ENCODE results near the gene RFC4. TPM values are rescaled to one million over a fixed set of nuclear protein-coding genes. Genes with fewer than 3 reads are reported as not detected.
A peak's percentile ranks its signal among the peaks of the same experiment; 100 is the strongest.
"Not testable (repeated sequence)": the region's sequence is repeated elsewhere in the genome, so short reads cannot be mapped to it uniquely, and the experiment has no call there.

Gene RFC4
- total RNA-seq: 12.4 to 24.2 TPM (median 15.8 TPM) in 3 replicates
- long read RNA-seq, transcript RFC4-201 (11 exons, 1,384 nt): major isoform, 6 of 11 reads
- long read RNA-seq, partial matches to known transcripts: 1 of 11 reads
- long read RNA-seq, other reads (novel, unspliced or antisense): 0 of 11 reads

- Mint-ChIP-seq H3K9me3 (ENCODE audit: low read depth) (no peaks in the 10 kb centered on the region), H3K4me3 (ENCODE audit: unreplicated experiment) (peak within 1 kb of the TSS; percentile 88), H3K27me3 (ENCODE audit: low read depth) (no peaks in the 10 kb centered on the region), H3K27ac (ENCODE audit: unreplicated experiment) (peak within 1 kb of the TSS; percentile 83), H3K36me3 (ENCODE audit: low read depth) (peaks cover 2% of the 10 kb centered on the region), H3K4me1 (ENCODE audit: low read depth) (peaks cover 15% of the 10 kb centered on the region)
- DNase-seq (ENCODE audit: low spot score): no peak
- TF ChIP-seq CTCF (IDR thresholded peaks at IDR 0.05): no peak
Observed at GRCh38 chr3:186806089-186807055, at the start of gene RFC4. Gene RFC4 (minus strand): TSS chr3:186806482. CDS start chr3:186804713, 1,769 bp downstream.

GRCh38 chr3:186854954-186855353 is 48.7 kb upstream of the RFC4 start:
- H3K9me3 Mint-ChIP-seq (ENCODE audit: low read depth): peaks cover 2% of the 10 kb centered on the region
- H3K27me3 Mint-ChIP-seq (ENCODE audit: low read depth): no peaks in the 10 kb centered on the region
- H3K4me3 Mint-ChIP-seq (ENCODE audit: unreplicated experiment): no peak overlapping the region
- no peak for TF ChIP-seq CTCF (IDR thresholded peaks at IDR 0.05)
- H3K36me3 Mint-ChIP-seq (ENCODE audit: low read depth): no peaks in the 10 kb centered on the region
- H3K4me1 Mint-ChIP-seq (ENCODE audit: low read depth): no peaks in the 10 kb centered on the region
- no peak overlapping the region for H3K27ac Mint-ChIP-seq (ENCODE audit: unreplicated experiment)
- no peak for DNase-seq (ENCODE audit: low spot score)

GRCh38 chr3:186854146-186854545 is 47.9 kb upstream of the RFC4 start:
- Mint-ChIP-seq H3K27ac (ENCODE audit: unreplicated experiment) (no peak overlapping the region), H3K27me3 (ENCODE audit: low read depth) (no peaks in the 10 kb centered on the region), H3K9me3 (ENCODE audit: low read depth) (peaks cover 2% of the 10 kb centered on the region), H3K36me3 (ENCODE audit: low read depth) (no peaks in the 10 kb centered on the region), H3K4me1 (ENCODE audit: low read depth) (no peaks in the 10 kb centered on the region), H3K4me3 (ENCODE audit: unreplicated experiment) (no peak overlapping the region)
- no peak for DNase-seq (ENCODE audit: low spot score)
- no peak for TF ChIP-seq CTCF (IDR thresholded peaks at IDR 0.05)

GRCh38 chr3:186852994-186853393 is 46.7 kb upstream of the RFC4 start:
- no peaks in the 10 kb centered on the region for H3K27me3 Mint-ChIP-seq (ENCODE audit: low read depth)
- H3K9me3 Mint-ChIP-seq (ENCODE audit: low read depth): no peaks in the 10 kb centered on the region
- H3K4me3 Mint-ChIP-seq (ENCODE audit: unreplicated experiment): no peak overlapping the region
- no peak for DNase-seq (ENCODE audit: low spot score)
- H3K27ac Mint-ChIP-seq (ENCODE audit: unreplicated experiment): no peak overlapping the region
- H3K36me3 Mint-ChIP-seq (ENCODE audit: low read depth): no peaks in the 10 kb centered on the region
- H3K4me1 Mint-ChIP-seq (ENCODE audit: low read depth): no peaks in the 10 kb centered on the region
- TF ChIP-seq CTCF (IDR thresholded peaks at IDR 0.05): no peak

GRCh38 chr3:186851835-186852234 is 45.6 kb upstream of the RFC4 start:
- not testable (repeated sequence) for H3K4me3 Mint-ChIP-seq (ENCODE audit: unreplicated experiment); H3K9me3 Mint-ChIP-seq (ENCODE audit: low read depth); H3K27me3 Mint-ChIP-seq (ENCODE audit: low read depth); H3K27ac Mint-ChIP-seq (ENCODE audit: unreplicated experiment); H3K36me3 Mint-ChIP-seq (ENCODE audit: low read depth); H3K4me1 Mint-ChIP-seq (ENCODE audit: low read depth); DNase-seq (ENCODE audit: low spot score)

Data from chondrocyte (in vitro differentiated cells).